Epithelial cell of proximal tubule (primary cell): ENCODE data around the gene CTAGE9. TPM values are rescaled to one million over a fixed set of nuclear protein-coding genes. Genes with fewer than 3 reads are reported as not detected.

ENCODE experiments used
- DNase-seq: peaks from one replicate; pipeline ENCODE4 v3.0.0-alpha.2; 2011; ENCODE audit warnings: low read depth
- H3K4me3 ChIP-seq: 2 replicates; pipeline ENCODE4 v1.5.1; 2011; ENCODE audit warnings: low read depth, mild to moderate bottlenecking, low read length
- total RNA-seq: library from RNA; depleted of rRNA; stranded (reverse); fragments of >200 nt; gene quantifications from 2 replicates; pipeline ENCODE4 v1.2.3, GENCODE V29; 2015
- TF ChIP-seq, protein P1 (sequence below): conservative IDR thresholded peaks from 2 replicates; pipeline ENCODE4 v1.5.1; 2012; ENCODE audit warnings: low read depth, mild to moderate bottlenecking, low read length

The CTAGE9 gene
- total RNA-seq, 1 donor from 2014 or later = not detected

DNA sequence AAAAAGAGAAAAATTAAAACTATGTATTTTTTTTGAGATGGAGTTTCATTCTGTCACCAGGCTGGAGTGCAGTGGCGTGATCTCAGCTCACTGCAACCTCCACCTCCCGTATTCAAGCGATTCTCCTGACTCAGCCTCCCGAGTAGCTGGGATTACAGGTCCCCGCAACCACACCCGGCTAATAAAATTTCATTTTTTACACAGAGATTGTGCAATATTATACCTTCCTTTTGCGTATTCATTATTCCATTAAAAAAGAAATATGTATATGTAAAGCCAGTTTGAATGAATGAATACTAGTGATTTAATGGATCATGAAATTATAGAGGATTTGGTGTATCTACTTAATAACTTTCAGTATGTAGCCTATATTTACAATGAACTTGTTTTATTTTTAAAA is 38.2 kb upstream of the CTAGE9 start:
- TF ChIP-seq, protein P1, sequence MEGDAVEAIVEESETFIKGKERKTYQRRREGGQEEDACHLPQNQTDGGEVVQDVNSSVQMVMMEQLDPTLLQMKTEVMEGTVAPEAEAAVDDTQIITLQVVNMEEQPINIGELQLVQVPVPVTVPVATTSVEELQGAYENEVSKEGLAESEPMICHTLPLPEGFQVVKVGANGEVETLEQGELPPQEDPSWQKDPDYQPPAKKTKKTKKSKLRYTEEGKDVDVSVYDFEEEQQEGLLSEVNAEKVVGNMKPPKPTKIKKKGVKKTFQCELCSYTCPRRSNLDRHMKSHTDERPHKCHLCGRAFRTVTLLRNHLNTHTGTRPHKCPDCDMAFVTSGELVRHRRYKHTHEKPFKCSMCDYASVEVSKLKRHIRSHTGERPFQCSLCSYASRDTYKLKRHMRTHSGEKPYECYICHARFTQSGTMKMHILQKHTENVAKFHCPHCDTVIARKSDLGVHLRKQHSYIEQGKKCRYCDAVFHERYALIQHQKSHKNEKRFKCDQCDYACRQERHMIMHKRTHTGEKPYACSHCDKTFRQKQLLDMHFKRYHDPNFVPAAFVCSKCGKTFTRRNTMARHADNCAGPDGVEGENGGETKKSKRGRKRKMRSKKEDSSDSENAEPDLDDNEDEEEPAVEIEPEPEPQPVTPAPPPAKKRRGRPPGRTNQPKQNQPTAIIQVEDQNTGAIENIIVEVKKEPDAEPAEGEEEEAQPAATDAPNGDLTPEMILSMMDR = no peak
- H3K4me3 ChIP-seq = no peak overlapping the region
- DNase-seq = no peak

DNA sequence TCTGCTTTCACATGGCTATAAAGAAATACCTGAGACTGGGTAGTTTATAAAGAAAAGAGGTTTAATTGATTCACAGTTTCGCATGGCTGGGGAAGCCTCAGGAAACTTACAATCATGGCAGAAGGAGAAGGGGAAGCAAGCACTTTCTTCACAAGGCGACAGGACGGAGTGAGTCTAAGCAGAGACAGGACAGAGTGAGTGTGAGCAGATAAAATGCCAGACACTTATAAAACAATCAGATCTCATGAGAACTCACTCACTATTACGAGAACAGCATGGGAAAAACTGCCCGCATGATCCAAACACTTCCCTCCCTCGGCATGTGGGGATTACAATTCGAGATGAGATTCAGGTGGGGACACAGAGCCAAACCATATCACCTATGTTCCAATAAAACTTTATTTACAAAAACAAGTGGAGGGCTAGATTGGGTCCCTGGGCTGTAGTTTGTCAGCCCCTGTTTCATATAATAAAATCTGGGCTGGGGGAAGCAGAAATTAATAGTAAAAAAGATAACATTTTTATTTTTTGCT is 37.1 kb upstream of the CTAGE9 start:
- no peak overlapping the region for H3K4me3 ChIP-seq
- DNase-seq = no peak
- TF ChIP-seq, protein P1 = no peak

DNA sequence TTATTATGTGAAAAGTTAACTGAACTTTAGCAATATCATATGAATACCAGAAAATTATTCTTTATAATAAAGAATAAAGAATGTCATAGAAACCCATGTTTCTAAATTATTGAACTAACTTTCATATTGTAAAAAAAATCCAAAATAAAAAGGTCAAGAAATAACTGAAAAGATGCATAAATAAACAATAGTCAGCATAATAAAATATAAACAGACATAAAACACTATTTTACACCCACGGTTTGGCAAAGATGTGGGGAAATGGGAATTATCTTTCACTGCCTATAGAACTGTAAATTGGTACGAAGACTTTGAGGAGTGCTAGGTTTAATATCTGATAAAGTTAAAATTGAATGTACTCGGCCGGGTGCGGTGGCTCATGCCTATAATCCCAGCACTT is 34.7 kb upstream of the CTAGE9 start:
- TF ChIP-seq, protein P1 = no peak
- no peak overlapping the region for H3K4me3 ChIP-seq
- DNase-seq = no peak

DNA sequence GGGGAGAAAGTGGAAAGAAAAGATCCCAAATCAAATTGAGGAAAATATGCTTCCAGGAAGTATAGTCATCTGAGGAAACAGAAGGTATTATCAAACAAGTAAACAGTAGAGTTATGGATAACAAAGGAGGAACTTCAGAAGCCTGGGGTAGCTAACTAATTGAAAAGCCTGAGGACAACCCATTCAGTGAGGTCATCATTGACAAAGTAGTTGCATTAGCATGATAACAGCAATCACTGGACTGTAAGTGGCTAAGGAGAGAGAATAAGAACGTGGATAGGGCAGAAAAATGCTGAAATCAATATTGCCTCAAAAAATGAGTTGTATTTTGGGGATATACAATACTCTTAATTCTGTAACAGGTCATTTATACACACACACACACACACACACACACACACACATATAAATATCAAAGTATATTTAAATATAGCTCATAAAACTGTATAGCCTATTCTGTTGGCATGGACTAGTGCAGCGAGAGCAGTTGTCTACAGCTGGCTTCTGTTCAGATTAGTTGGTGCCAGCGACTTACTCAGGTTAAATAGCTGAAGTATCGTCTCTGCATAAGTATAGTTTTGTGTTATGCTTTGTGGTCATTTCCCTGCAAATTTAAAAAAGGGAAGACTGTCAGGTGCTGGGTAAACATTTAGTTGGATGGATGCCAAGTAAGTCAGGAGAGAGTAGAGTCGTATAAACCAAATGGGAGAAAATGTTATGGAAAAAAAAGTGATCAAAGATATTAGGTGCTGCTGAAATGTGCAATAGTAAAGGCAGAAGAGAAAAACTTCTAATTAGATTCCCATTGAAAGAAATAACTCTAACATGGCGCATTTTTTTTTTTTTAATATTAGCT is 33.8 kb upstream of the CTAGE9 start:
- DNase-seq = no peak
- H3K4me3 ChIP-seq = no peak overlapping the region
- TF ChIP-seq, protein P1 = no peak

DNA sequence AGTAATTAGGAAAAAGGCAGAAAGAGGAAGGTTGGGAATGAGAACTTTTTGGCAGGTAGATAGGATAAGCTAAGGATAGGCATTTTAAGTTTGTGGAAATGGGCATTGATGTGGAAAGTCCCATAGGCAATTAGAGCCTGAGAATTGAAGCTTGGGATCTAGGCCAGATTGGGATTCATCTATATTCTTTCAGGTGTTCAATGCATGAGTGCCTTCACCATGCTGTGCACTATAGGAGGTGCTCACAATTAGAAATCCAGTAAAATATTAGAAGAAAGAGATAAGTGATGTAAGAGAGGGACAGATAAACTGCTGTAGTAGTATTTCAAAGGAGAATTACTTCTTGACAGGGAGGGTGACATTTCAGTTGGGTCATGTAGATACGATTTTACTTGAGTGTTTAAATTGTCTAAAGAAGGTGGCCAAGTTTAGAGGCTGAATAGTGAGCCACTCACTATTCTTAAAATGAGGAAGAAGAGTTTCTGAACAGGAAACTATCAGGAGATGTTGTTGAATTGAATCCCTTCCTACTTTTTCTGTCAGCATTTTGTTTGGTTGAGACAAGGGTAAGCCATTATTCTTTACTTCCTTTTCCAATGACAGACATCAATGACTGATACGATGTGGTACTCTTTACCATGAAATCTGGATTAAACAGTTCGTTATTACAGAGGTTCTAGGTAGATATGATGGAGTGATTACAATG is 31.0 kb upstream of the CTAGE9 start:
- TF ChIP-seq, protein P1 = no peak
- no peak for DNase-seq
- no peak overlapping the region for H3K4me3 ChIP-seq

DNA sequence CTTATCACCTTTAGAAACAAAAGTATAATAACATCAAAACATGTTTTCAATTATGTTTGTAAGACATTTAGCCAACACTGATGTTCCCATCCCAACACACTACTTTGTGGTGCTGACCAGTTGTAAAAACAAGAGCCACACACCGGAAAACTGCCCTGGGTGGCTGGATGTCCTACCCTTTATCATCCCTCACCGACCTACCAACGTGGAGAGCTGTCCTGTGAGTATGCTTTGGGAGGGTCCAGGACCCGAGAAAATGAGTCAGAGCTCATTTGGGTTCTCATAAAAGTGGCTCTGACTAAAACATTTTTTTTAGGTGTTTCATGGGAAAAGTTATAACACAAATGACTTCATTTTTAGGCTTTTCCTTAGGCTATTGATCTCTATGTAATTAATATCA is 29.3 kb upstream of the CTAGE9 start:
- no peak for DNase-seq
- no peak overlapping the region for H3K4me3 ChIP-seq
- TF ChIP-seq, protein P1 = no peak

DNA sequence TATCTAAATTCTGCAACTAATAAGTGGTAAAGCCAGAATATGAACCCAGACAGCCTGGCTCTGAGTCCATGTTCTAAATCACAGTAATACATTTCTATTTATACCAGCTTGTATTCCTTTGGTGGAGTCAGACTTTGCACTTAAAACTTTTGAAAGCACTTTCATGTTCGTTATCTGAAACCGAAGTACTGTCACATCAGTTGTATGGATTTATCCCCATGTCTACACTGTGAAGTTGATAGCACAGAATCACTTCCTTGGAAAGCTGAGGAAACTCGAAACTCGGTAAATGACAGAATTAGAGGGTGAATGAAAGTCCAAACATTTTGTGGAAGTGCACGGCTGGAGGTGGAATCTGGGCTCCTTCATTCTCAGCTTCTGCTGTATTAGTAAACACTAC is 28.3 kb upstream of the CTAGE9 start:
- no peak for DNase-seq
- H3K4me3 ChIP-seq = no peak overlapping the region
- TF ChIP-seq, protein P1 = no peak
